ENCODE results near the gene SWI5.

Gene SWI5

DNA sequence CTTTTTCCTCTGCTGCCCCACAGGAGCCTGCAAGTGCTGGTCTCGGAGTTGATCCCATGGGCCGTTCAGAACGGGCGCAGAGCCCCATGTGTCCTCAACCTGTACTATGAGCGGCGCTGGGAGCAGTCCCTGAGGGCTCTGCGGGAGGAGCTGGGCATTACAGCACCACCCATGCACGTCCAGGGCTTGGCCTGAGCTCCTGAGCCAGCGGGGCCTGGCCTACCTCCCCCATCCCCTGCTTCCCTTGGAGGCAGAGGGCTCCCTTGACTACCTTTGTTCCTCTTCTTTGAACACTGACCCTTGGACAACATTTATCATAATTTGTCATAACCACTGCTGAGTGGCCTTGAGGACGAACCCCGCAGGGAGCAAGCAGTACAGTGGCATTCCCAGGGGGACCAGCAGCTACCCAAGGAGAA, 57.4 kb downstream of the SWI5 start (continued):
- no peak for TF ChIP-seq ZNF70 (CRISPR knock-in tag; IDR thresholded peaks at IDR 0.05)
- TF ChIP-seq, protein P1, sequence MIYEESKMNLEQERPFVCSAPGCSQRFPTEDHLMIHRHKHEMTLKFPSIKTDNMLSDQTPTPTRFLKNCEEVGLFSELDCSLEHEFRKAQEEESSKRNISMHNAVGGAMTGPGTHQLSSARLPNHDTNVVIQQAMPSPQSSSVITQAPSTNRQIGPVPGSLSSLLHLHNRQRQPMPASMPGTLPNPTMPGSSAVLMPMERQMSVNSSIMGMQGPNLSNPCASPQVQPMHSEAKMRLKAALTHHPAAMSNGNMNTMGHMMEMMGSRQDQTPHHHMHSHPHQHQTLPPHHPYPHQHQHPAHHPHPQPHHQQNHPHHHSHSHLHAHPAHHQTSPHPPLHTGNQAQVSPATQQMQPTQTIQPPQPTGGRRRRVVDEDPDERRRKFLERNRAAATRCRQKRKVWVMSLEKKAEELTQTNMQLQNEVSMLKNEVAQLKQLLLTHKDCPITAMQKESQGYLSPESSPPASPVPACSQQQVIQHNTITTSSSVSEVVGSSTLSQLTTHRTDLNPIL (CRISPR knock-in tag; IDR thresholded peaks at IDR 0.05; ENCODE audit: low read depth) = no peak

DNA sequence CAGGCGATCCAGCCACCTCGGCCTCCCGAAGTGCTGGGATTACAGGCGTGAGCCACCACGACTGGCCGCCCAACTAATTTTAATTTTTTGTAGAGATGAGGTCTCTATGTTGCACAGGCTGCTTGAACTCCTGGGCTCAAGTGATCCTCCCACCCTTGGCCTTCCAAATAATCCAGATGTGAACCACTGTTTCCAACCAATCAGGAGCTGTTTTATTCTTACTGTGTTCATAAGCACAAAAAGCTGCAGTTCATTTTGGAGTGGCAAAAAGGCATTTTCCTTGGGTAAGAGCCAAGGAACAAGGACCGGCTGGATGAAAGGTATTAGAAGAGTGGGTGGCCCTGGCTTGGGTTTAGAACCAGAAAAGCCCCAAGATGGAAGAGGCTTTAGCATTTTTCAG, 59.1 kb downstream of the SWI5 start:
- TF ChIP-seq ZNF70 (CRISPR knock-in tag; IDR thresholded peaks at IDR 0.05) = no peak
- no peak for TF ChIP-seq CSDC2 (CRISPR knock-in tag; IDR thresholded peaks at IDR 0.05)
- TF ChIP-seq GLIS3 (CRISPR knock-in tag; IDR thresholded peaks at IDR 0.05) = no peak
- no peak for TF ChIP-seq RARB (CRISPR knock-in tag; IDR thresholded peaks at IDR 0.05)
- no peak for TF ChIP-seq ZNF8 (CRISPR knock-in tag; IDR thresholded peaks at IDR 0.05)
- no peak for TF ChIP-seq ZC3H10 (CRISPR knock-in tag; IDR thresholded peaks at IDR 0.05)
- TF ChIP-seq TCF4 (CRISPR knock-in tag; IDR thresholded peaks at IDR 0.05; ENCODE audit: borderline replicate concordance) = no peak
- TF ChIP-seq ZFP30 (CRISPR knock-in tag; IDR thresholded peaks at IDR 0.05) = no peak
- TF ChIP-seq OSR1 (CRISPR knock-in tag; IDR thresholded peaks at IDR 0.05) = no peak
- no peak for TF ChIP-seq ZNF565 (CRISPR knock-in tag; conservative IDR thresholded peaks at IDR 0.05; ENCODE audit: low read depth)
- no peak for TF ChIP-seq PPARA (CRISPR knock-in tag; IDR thresholded peaks at IDR 0.05; ENCODE audit: borderline replicate concordance)
- TF ChIP-seq, protein P2, sequence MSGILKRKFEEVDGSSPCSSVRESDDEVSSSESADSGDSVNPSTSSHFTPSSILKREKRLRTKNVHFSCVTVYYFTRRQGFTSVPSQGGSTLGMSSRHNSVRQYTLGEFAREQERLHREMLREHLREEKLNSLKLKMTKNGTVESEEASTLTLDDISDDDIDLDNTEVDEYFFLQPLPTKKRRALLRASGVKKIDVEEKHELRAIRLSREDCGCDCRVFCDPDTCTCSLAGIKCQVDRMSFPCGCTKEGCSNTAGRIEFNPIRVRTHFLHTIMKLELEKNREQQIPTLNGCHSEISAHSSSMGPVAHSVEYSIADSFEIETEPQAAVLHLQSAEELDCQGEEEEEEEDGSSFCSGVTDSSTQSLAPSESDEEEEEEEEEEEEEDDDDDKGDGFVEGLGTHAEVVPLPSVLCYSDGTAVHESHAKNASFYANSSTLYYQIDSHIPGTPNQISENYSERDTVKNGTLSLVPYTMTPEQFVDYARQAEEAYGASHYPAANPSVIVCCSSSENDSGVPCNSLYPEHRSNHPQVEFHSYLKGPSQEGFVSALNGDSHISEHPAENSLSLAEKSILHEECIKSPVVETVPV (CRISPR knock-in tag; IDR thresholded peaks at IDR 0.05) = no peak
- no peak for ATAC-seq

DNA sequence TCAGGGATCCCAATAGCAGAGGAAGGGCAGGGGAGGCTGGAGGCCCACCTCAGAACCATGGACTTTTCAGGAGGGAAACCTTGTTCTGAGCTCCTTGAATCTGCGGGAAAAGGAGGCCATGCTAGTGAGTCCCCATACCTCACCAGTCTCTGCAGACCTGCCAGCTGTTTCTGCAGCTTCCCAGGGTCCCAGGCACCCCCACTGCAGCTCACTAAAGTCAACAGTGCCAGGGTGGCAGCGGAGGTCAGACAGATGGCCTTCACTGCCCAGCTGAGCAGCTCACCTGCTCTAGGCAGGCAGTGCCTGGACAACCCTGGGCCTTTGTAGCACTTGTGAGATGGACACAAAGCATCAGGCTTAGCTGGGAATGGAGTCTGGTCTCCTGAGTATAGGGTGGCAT, 59.8 kb downstream of the SWI5 start:
- TF ChIP-seq, protein P3, sequence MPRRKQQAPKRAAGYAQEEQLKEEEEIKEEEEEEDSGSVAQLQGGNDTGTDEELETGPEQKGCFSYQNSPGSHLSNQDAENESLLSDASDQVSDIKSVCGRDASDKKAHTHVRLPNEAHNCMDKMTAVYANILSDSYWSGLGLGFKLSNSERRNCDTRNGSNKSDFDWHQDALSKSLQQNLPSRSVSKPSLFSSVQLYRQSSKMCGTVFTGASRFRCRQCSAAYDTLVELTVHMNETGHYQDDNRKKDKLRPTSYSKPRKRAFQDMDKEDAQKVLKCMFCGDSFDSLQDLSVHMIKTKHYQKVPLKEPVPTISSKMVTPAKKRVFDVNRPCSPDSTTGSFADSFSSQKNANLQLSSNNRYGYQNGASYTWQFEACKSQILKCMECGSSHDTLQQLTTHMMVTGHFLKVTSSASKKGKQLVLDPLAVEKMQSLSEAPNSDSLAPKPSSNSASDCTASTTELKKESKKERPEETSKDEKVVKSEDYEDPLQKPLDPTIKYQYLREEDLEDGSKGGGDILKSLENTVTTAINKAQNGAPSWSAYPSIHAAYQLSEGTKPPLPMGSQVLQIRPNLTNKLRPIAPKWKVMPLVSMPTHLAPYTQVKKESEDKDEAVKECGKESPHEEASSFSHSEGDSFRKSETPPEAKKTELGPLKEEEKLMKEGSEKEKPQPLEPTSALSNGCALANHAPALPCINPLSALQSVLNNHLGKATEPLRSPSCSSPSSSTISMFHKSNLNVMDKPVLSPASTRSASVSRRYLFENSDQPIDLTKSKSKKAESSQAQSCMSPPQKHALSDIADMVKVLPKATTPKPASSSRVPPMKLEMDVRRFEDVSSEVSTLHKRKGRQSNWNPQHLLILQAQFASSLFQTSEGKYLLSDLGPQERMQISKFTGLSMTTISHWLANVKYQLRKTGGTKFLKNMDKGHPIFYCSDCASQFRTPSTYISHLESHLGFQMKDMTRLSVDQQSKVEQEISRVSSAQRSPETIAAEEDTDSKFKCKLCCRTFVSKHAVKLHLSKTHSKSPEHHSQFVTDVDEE (CRISPR knock-in tag; IDR thresholded peaks at IDR 0.05) = no peak
- TF ChIP-seq, protein P4, sequence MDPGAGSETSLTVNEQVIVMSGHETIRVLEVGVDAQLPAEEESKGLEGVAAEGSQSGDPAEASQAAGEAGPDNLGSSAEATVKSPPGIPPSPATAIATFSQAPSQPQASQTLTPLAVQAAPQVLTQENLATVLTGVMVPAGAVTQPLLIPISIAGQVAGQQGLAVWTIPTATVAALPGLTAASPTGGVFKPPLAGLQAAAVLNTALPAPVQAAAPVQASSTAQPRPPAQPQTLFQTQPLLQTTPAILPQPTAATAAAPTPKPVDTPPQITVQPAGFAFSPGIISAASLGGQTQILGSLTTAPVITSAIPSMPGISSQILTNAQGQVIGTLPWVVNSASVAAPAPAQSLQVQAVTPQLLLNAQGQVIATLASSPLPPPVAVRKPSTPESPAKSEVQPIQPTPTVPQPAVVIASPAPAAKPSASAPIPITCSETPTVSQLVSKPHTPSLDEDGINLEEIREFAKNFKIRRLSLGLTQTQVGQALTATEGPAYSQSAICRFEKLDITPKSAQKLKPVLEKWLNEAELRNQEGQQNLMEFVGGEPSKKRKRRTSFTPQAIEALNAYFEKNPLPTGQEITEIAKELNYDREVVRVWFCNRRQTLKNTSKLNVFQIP (CRISPR knock-in tag; IDR thresholded peaks at IDR 0.05; ENCODE audit: borderline replicate concordance, low read depth) = no peak
- TF ChIP-seq OSR1 (CRISPR knock-in tag; IDR thresholded peaks at IDR 0.05) = no peak
- no peak for TF ChIP-seq ZNF8 (CRISPR knock-in tag; IDR thresholded peaks at IDR 0.05)
- TF ChIP-seq TOX (CRISPR knock-in tag; IDR thresholded peaks at IDR 0.05; ENCODE audit: borderline replicate concordance) = no peak
- TF ChIP-seq, protein P2 (CRISPR knock-in tag; IDR thresholded peaks at IDR 0.05) = no peak
- TF ChIP-seq ESRRG (CRISPR knock-in tag; IDR thresholded peaks at IDR 0.05) = no peak
- TF ChIP-seq, protein P5, sequence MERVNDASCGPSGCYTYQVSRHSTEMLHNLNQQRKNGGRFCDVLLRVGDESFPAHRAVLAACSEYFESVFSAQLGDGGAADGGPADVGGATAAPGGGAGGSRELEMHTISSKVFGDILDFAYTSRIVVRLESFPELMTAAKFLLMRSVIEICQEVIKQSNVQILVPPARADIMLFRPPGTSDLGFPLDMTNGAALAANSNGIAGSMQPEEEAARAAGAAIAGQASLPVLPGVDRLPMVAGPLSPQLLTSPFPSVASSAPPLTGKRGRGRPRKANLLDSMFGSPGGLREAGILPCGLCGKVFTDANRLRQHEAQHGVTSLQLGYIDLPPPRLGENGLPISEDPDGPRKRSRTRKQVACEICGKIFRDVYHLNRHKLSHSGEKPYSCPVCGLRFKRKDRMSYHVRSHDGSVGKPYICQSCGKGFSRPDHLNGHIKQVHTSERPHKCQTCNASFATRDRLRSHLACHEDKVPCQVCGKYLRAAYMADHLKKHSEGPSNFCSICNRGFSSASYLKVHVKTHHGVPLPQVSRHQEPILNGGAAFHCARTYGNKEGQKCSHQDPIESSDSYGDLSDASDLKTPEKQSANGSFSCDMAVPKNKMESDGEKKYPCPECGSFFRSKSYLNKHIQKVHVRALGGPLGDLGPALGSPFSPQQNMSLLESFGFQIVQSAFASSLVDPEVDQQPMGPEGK (CRISPR knock-in tag; IDR thresholded peaks at IDR 0.05; ENCODE audit: borderline replicate concordance) = no peak
- no peak for TF ChIP-seq ZNF70 (CRISPR knock-in tag; IDR thresholded peaks at IDR 0.05)
- no peak for TF ChIP-seq ZFP3 (CRISPR knock-in tag; IDR thresholded peaks at IDR 0.05)
- TF ChIP-seq ZC3H10 (CRISPR knock-in tag; IDR thresholded peaks at IDR 0.05) = no peak
- ATAC-seq = no peak

Data from SK-N-SH treated with all-trans-retinoic acid at 6 μM for 48 hours (cell line).